Measurements from ENCODE around the gene ABLIM1.
A peak's percentile ranks its signal among the peaks of the same experiment; 100 is the strongest.
"Not testable (repeated sequence)": the region's sequence is repeated elsewhere in the genome, so short reads cannot be mapped to it uniquely, and the experiment has no call there.

Gene ABLIM1
- 205 to 629 (median 299) reads per million in 3 experiments for total RNA-seq

- no peak for DNase-seq
Measured at GRCh38 chr10:114658175-114658574, at the start of gene ABLIM1. Gene ABLIM1, minus strand, starts transcription at chr10:114658275. Its CDS starts 75 bp downstream, at chr10:114658200.

- DNase-seq: no peak
Measured at GRCh38 chr10:114706458-114707055, 48.5 kb upstream of the ABLIM1 start.

GRCh38 chr10:114704679-114705078 lies 46.6 kb upstream of the ABLIM1 start:
- no peak for DNase-seq

- no peak for DNase-seq
Measured at GRCh38 chr10:114703377-114704107, 45.5 kb upstream of the ABLIM1 start.

GRCh38 chr10:114698271-114699061 lies 40.4 kb upstream of the ABLIM1 start:
- no peak for DNase-seq

- no peak for DNase-seq
Measured at GRCh38 chr10:114697061-114697598, 39.1 kb upstream of the ABLIM1 start.

GRCh38 chr10:114696301-114696700 lies 38.2 kb upstream of the ABLIM1 start:
- DNase-seq: not testable (repeated sequence)

GRCh38 chr10:114694752-114695151 lies 36.7 kb upstream of the ABLIM1 start:
- no peak for DNase-seq

GRCh38 chr10:114694062-114694461 lies 36.0 kb upstream of the ABLIM1 start:
- peak; percentile 18 for DNase-seq

GRCh38 chr10:114691442-114691941 lies 33.4 kb upstream of the ABLIM1 start:
- no peak for DNase-seq

- DNase-seq: no peak
Measured at GRCh38 chr10:114688786-114689185, 30.7 kb upstream of the ABLIM1 start.

- no peak for DNase-seq
Measured at GRCh38 chr10:114687459-114687858, 29.4 kb upstream of the ABLIM1 start.

GRCh38 chr10:114686013-114686412 lies 27.9 kb upstream of the ABLIM1 start:
- no peak for DNase-seq

- no peak for DNase-seq
Measured at GRCh38 chr10:114685456-114685855, 27.4 kb upstream of the ABLIM1 start.

GRCh38 chr10:114684822-114685209 lies 26.7 kb upstream of the ABLIM1 start:
- no peak for DNase-seq

GRCh38 chr10:114684084-114684821 lies 26.2 kb upstream of the ABLIM1 start:
- no peak for DNase-seq

GRCh38 chr10:114683593-114683992 lies 25.5 kb upstream of the ABLIM1 start:
- DNase-seq: no peak

- DNase-seq: no peak
Measured at GRCh38 chr10:114683162-114683561, 25.1 kb upstream of the ABLIM1 start.

- DNase-seq: no peak
Measured at GRCh38 chr10:114682532-114682931, 24.5 kb upstream of the ABLIM1 start.

GRCh38 chr10:114682121-114682520 lies 24.0 kb upstream of the ABLIM1 start:
- DNase-seq: no peak

GRCh38 chr10:114681542-114681941 lies 23.5 kb upstream of the ABLIM1 start:
- DNase-seq: no peak

GRCh38 chr10:114680543-114681117 lies 22.6 kb upstream of the ABLIM1 start:
- no peak for DNase-seq

All from central memory CD4-positive, alpha-beta T cell (primary cell).